Ovary (tissue), 3 donors: ENCODE data around the gene TMCO2.

Source experiments
- EP300 ChIP-seq: sonication (generic); formaldehyde crosslinking; IDR thresholded peaks from one replicate; pipeline ENCODE4 v1.6.1; 2017; ENCODE audit warnings: antibody characterized with exemption
- POLR2A ChIP-seq: fragments of 450-650 bp; IDR thresholded peaks from one replicate; pipeline ENCODE4 v1.6.1; 2017; ENCODE audit warnings: antibody characterized with exemption, mild to moderate bottlenecking, moderate library complexity
- TF ChIP-seq, protein P1 (sequence below), 3 donors: fragments of 450-650 bp in 2 of 3; fragments of 200-600 bp in 1 of 3; IDR thresholded peaks; one replicate each; pipeline versions ENCODE4 v1.5.1 to v1.8.0; 2016 to 2022; ENCODE audit warnings: antibody characterized with exemption in 3 of 3, mild to moderate bottlenecking in 1 of 3
- donor health status: DM: no; HTN: no; CAD: no.

DNA sequence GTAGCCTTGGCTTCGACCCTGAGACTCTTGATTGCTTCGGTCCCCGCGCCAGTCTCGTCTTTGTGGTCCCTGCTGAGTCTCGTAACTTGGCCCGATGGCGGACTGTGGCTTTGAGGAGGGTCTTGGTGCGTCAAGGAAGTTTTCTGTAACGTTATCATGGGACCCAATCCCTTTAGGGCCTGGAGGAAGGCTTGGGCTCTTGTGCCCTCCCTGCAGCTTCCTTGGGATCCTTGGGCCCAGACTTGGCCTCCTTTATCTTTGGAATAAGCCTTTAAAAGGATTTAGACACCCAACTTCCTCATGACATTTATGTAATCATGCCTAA lies 10.7 kb downstream of the TMCO2 start:
- TF ChIP-seq, protein P1, sequence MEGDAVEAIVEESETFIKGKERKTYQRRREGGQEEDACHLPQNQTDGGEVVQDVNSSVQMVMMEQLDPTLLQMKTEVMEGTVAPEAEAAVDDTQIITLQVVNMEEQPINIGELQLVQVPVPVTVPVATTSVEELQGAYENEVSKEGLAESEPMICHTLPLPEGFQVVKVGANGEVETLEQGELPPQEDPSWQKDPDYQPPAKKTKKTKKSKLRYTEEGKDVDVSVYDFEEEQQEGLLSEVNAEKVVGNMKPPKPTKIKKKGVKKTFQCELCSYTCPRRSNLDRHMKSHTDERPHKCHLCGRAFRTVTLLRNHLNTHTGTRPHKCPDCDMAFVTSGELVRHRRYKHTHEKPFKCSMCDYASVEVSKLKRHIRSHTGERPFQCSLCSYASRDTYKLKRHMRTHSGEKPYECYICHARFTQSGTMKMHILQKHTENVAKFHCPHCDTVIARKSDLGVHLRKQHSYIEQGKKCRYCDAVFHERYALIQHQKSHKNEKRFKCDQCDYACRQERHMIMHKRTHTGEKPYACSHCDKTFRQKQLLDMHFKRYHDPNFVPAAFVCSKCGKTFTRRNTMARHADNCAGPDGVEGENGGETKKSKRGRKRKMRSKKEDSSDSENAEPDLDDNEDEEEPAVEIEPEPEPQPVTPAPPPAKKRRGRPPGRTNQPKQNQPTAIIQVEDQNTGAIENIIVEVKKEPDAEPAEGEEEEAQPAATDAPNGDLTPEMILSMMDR (IDR thresholded peaks at IDR 0.05): no peak
- TF ChIP-seq EP300 (no peak), POLR2A (no peak)
